K562 (cell line): Measurements from ENCODE around the gene LUC7L. TPM values are rescaled to one million over a fixed set of nuclear protein-coding genes. Genes with fewer than 3 reads are reported as not detected.
A peak's percentile ranks its signal among the peaks of the same experiment; 100 is the strongest.

Source experiments
- ATF1 ChIP-seq, 2 experiments: fragments of 450-650 bp in 1 of 2; IDR thresholded peaks; 2 replicates each; pipeline ENCODE4 v1.6.1; 2016; ENCODE audit warnings: missing compliant biosample characterization in 1 of 2, missing genetic modification characterization in 1 of 2
- ATF6 ChIP-seq: sonication (generic); formaldehyde crosslinking; IDR thresholded peaks from 2 replicates; pipeline ENCODE4 v1.4.0; 2020; ENCODE audit warnings: mild to moderate bottlenecking, missing genetic modification reagents
- CTCF ChIP-seq, 3 experiments: IDR thresholded peaks in 2 of 3; conservative IDR thresholded peaks in 1 of 3; 2 replicates each; pipeline ENCODE4 v1.5.1; 2011 to 2012; ENCODE audit warnings: low read length in 3 of 3, mild to moderate bottlenecking in 3 of 3, control low read depth in 2 of 3, improper control_type of control experiment in 1 of 3, inconsistent platforms in 1 of 3, low read depth in 1 of 3, mixed read lengths in 1 of 3, moderate library complexity in 1 of 3; ENCODE audit not compliant: insufficient read depth in 2 of 3
- ERF ChIP-seq: fragments of 450-650 bp; formaldehyde crosslinking; IDR thresholded peaks from 2 replicates; pipeline ENCODE4 v1.4.0; 2020; ENCODE audit warnings: mild to moderate bottlenecking, mixed read lengths
- GABPA ChIP-seq: fragments of 200-800 bp; sonication (Bioruptor generic); conservative IDR thresholded peaks from 2 replicates; pipeline ENCODE4 v1.6.1; 2016; ENCODE audit warnings: low read depth, missing genetic modification characterization, missing compliant biosample characterization
- HDAC8 ChIP-seq: fragments of 450-650 bp; IDR thresholded peaks from 2 replicates; pipeline ENCODE4 v1.6.1; 2016; ENCODE audit warnings: mild to moderate bottlenecking, missing genetic modification characterization, moderate library complexity, missing compliant biosample characterization
- HMG20B ChIP-seq: fragments of 250-450 bp; sonication (Bioruptor Pico); IDR thresholded peaks from 2 replicates; pipeline ENCODE4 v1.5.0; 2021; ENCODE audit warnings: mild to moderate bottlenecking
- ILF3 ChIP-seq: fragments of 450-650 bp; IDR thresholded peaks from 2 replicates; pipeline ENCODE4 v1.6.1; 2018; ENCODE audit warnings: antibody characterized with exemption, mild to moderate bottlenecking, moderate library complexity, borderline replicate concordance
- MAFG ChIP-seq: fragments of 450-650 bp; conservative IDR thresholded peaks from 2 replicates; pipeline ENCODE4 v1.6.1; 2016; ENCODE audit warnings: missing genetic modification characterization, missing compliant biosample characterization
- PTTG1 ChIP-seq: fragments of 450-650 bp; IDR thresholded peaks from 2 replicates; pipeline ENCODE4 v1.6.1; 2016; ENCODE audit warnings: low read depth, mild to moderate bottlenecking, missing genetic modification characterization, missing compliant biosample characterization
- RAD21 ChIP-seq, 2 experiments: fragments of 250-450 bp in 1 of 2; fragments of 450-650 bp in 1 of 2; sonication (Bioruptor Pico) in 1 of 2; formaldehyde crosslinking in 1 of 2; IDR thresholded peaks in 1 of 2; conservative IDR thresholded peaks in 1 of 2; 2 replicates each; pipeline versions ENCODE4 v1.4.0 to v1.8.0; 2020 to 2022; ENCODE audit warnings: mild to moderate bottlenecking in 2 of 2, moderate library complexity in 1 of 2
- SMARCA4 ChIP-seq: fragments of 450-650 bp; IDR thresholded peaks from 2 replicates; pipeline ENCODE4 v1.6.1; 2016
- TCFL5 ChIP-seq: fragments of 250-450 bp; sonication (Bioruptor Pico); conservative IDR thresholded peaks from 2 replicates; pipeline ENCODE4 v1.6.1; 2021; ENCODE audit warnings: mild to moderate bottlenecking, moderate library complexity, matching md5 sums
- ZEB2 ChIP-seq: fragments of 450-650 bp; IDR thresholded peaks from 2 replicates; pipeline ENCODE4 v1.6.1; 2016
- ZNF12 ChIP-seq: sonication (generic); formaldehyde crosslinking; IDR thresholded peaks from 2 replicates; pipeline ENCODE4 v1.4.0; 2020; ENCODE audit warnings: mild to moderate bottlenecking, missing genetic modification reagents
- ZNF408 ChIP-seq: fragments of 250-450 bp; sonication (Bioruptor Pico); IDR thresholded peaks from 2 replicates; pipeline ENCODE4 v1.4.0; 2020; ENCODE audit warnings: low read depth, mild to moderate bottlenecking, moderate library complexity
- ZNF77 ChIP-seq: fragments of 250-450 bp; sonication (Bioruptor Pico); IDR thresholded peaks from 2 replicates; pipeline ENCODE4 v1.5.0; 2020
- ZSCAN29 ChIP-seq: fragments of 450-650 bp; IDR thresholded peaks from 2 replicates; pipeline ENCODE4 v1.6.1; 2017
- polyA plus RNA-seq, 8 experiments: library from polyadenylated mRNA; depleted of rRNA in 4 of 8; stranded (reverse) in 5 of 8; unstranded in 3 of 8; fragments of >200 nt; fragmentation: Nextera tagmentation in 2 of 8; fragmentation: Illumina TruSeq in 1 of 8; extraction: Ambion mirVana in 2 of 8; extraction: Trizol in 1 of 8; gene quantifications; 2 replicates each; pipeline versions ENCODE4 v1.2.1 to v1.2.3, GENCODE V29; 2011 to 2014; ENCODE audit warnings: inconsistent platforms in 1 of 8, missing spikeins in 1 of 8
- total RNA-seq, 7 experiments: library from RNA; depleted of rRNA in 6 of 7; stranded (reverse); fragments of >200 nt in 6 of 7; fragmentation: Illumina TruSeq in 2 of 7; extraction: Trizol in 2 of 7; gene quantifications; 2 replicates each; pipeline versions ENCODE4 v1.2.1 to v1.2.3, GENCODE V29; 2011 to 2021; ENCODE audit warnings: low replicate concordance in 1 of 7
- TF ChIP-seq, protein P1 (sequence below): sonication (generic); formaldehyde crosslinking; IDR thresholded peaks from 2 replicates; pipeline ENCODE4 v1.8.0; 2023; ENCODE audit warnings: mild to moderate bottlenecking, missing genetic modification reagents

The LUC7L gene
- total and polyA plus RNA-seq, 9 of the 15 experiments (the other 6 are each of a cell fraction or from before 2014, with no cell fraction given), result 1.7 to 93.3 (median 59.5) TPM

- TF ChIP-seq ATF6, result no peak; the same call in 1 of the 2 replicates
- 0 out of 2 replicates have a peak, but pooled peaks have one; percentile 12 for TF ChIP-seq ERF (CRISPR knock-in tag)
- TF ChIP-seq, protein P1, sequence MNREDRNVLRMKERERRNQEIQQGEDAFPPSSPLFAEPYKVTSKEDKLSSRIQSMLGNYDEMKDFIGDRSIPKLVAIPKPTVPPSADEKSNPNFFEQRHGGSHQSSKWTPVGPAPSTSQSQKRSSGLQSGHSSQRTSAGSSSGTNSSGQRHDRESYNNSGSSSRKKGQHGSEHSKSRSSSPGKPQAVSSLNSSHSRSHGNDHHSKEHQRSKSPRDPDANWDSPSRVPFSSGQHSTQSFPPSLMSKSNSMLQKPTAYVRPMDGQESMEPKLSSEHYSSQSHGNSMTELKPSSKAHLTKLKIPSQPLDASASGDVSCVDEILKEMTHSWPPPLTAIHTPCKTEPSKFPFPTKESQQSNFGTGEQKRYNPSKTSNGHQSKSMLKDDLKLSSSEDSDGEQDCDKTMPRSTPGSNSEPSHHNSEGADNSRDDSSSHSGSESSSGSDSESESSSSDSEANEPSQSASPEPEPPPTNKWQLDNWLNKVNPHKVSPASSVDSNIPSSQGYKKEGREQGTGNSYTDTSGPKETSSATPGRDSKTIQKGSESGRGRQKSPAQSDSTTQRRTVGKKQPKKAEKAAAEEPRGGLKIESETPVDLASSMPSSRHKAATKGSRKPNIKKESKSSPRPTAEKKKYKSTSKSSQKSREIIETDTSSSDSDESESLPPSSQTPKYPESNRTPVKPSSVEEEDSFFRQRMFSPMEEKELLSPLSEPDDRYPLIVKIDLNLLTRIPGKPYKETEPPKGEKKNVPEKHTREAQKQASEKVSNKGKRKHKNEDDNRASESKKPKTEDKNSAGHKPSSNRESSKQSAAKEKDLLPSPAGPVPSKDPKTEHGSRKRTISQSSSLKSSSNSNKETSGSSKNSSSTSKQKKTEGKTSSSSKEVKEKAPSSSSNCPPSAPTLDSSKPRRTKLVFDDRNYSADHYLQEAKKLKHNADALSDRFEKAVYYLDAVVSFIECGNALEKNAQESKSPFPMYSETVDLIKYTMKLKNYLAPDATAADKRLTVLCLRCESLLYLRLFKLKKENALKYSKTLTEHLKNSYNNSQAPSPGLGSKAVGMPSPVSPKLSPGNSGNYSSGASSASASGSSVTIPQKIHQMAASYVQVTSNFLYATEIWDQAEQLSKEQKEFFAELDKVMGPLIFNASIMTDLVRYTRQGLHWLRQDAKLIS (CRISPR knock-in tag), result no peak; the same call in 1 of the 2 replicates
- TF ChIP-seq ATF1 (CRISPR knock-in tag; IDR thresholded peaks at IDR 0.05), result no peak
- peak; percentile 94 for TF ChIP-seq ATF1 (tag; IDR thresholded peaks at IDR 0.05)
- TF ChIP-seq ZNF408 (CRISPR knock-in tag), result no peak
- TF ChIP-seq PTTG1 (tag), result no peak
- peak; percentile 82; the same call in 1 of the 2 replicates for TF ChIP-seq ILF3
- TF ChIP-seq ZNF12, result peak; percentile 23; the same call in 1 of the 2 replicates
- TF ChIP-seq RAD21 (CRISPR knock-in tag; conservative IDR thresholded peaks at IDR 0.05 in 1 of 2, IDR thresholded peaks at IDR 0.05 in 1 of 2), result peak; percentile 2 to 28; a peak in 3 of 4 replicates
- TF ChIP-seq HMG20B (CRISPR knock-in tag), result no peak
- no peak for TF ChIP-seq HDAC8 (tag)
- peak; percentile 98 for TF ChIP-seq GABPA (tag)
- peak; percentile 50 to 68 (median 59); a peak in 5 of 6 replicates for TF ChIP-seq CTCF (IDR thresholded peaks at IDR 0.05 in 2 of 3, conservative IDR thresholded peaks at IDR 0.05 in 1 of 3; ENCODE audit: insufficient read depth in 2 of 3, low read depth in 1 of 3, low read length in 3 of 3)
- TF ChIP-seq MAFG (tag), result no peak
- no peak for TF ChIP-seq ZNF77 (CRISPR knock-in tag)
- TF ChIP-seq ZEB2, result peak; percentile 53
- peak; percentile 39; the same call in 1 of the 2 replicates for TF ChIP-seq SMARCA4
- TF ChIP-seq TCFL5 (CRISPR knock-in tag), result no peak
- peak; percentile 73; the same call in 1 of the 2 replicates for TF ChIP-seq ZSCAN29
Observed at GRCh38 chr16:234468-235305, 5.4 kb upstream of the LUC7L start, which contains the start of gene FAM234A (continued).
